LoVo (cell line): Measurements from ENCODE around the gene SDHD.
"Not testable (repeated sequence)": the region's sequence is repeated elsewhere in the genome, so short reads cannot be mapped to it uniquely, and the experiment has no call there.

Experiments used
- DNase-seq: peaks from one replicate; pipeline ENCODE4 v3.0.0-alpha.2; 2016; ENCODE audit warnings: low spot score

SDHD gene

GRCh38 chr11:112086422-112087191 is at the start of gene SDHD, which contains the start of gene TIMM8B:
Gene SDHD, plus strand, starts transcription at chr11:112086873. Its CDS starts 35 bp downstream, at chr11:112086908.
Gene TIMM8B, minus strand, starts transcription at chr11:112086756. Its CDS starts 33 bp downstream, at chr11:112086723.
- DNase-seq = peak; percentile 99

- no peak for DNase-seq
Measured at GRCh38 chr11:112037527-112037926, 49.1 kb upstream of the SDHD start.

- DNase-seq = no peak
Measured at GRCh38 chr11:112042161-112042960, 44.3 kb upstream of the SDHD start.

DNA sequence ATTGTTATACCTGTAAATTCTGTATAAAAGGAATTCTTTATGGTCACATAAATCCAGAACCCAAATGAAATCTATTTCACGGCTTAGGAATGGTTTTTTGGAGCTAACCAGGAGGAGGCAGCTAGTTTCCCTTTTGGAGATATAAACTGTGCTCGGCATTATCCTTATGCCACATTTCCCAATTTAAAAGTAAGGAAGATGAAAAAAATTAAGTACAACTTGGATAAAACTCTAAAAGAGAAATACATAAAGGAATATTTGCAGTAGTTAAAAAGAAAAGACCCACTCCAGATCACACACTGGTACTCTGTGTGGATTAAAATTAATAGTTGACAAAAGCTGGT is 43.7 kb upstream of the SDHD start:
- no peak for DNase-seq

DNA sequence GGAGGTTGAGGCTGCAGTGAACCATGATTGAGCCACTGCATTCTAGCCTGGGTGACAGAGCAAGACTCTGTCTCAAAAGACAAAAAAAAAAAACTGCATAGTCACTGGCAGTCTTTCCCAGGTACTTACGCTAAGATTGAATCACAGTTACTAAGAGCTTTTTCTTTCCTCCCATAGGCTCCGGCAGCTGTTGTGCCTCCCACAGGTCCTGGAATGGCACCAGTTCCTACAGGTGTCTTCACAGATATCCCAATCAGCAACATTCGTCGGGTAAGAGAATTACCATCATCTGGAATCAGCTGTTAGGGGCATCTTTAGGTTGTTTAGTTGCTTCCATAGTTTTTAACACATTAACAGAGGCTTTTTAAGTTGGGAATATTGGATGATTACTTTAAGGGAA is 41.7 kb upstream of the SDHD start:
- DNase-seq = no peak

GRCh38 chr11:112046647-112047046 is 40.0 kb upstream of the SDHD start:
- not testable (repeated sequence) for DNase-seq

GRCh38 chr11:112048256-112048655 is 38.4 kb upstream of the SDHD start:
- not testable (repeated sequence) for DNase-seq

- no peak for DNase-seq
Measured at GRCh38 chr11:112049777-112050176, 36.9 kb upstream of the SDHD start.

GRCh38 chr11:112050721-112051120 is 36.0 kb upstream of the SDHD start:
- no peak for DNase-seq

- DNase-seq = no peak
Measured at GRCh38 chr11:112051768-112052167, 34.9 kb upstream of the SDHD start.

GRCh38 chr11:112057170-112057569 is 29.5 kb upstream of the SDHD start:
- DNase-seq = no peak

DNA sequence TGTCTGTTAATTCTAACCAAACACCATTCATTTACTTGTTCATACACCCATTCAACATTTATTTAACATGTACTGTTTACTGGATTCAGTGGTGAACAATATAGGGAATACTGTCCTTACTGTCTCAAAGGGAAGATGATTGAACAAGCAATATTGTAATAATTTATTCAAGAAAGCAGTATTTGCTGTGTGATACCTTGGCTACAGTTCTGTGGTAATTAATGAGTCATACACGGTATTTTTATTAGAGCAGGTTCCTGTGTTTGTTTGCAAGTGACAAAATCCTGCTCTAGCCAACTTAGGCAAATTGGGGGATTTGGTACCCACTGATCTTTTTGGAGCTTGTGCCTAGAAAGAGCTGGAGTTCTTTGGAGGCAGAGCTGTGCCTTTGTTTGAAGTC is 28.6 kb upstream of the SDHD start:
- DNase-seq = no peak

DNA sequence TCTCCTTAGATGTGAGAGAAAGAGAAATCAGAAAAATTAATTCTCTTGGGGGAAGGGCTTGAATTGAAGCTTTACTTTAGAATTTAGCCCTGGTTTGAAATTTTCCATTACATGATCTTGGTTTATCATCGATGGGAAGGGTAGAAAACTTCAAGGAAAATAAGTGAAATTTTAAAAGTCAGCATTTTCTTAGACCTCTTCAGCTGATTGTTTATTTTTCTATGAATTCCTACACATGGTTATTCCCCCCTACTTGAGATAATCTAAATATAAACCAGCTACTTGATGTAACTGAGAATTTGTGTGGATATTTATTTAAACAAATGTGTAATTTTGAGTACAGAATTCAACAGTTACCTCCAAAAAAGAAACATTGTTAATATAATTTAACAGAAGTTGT is 23.8 kb upstream of the SDHD start:
- DNase-seq = no peak

DNA sequence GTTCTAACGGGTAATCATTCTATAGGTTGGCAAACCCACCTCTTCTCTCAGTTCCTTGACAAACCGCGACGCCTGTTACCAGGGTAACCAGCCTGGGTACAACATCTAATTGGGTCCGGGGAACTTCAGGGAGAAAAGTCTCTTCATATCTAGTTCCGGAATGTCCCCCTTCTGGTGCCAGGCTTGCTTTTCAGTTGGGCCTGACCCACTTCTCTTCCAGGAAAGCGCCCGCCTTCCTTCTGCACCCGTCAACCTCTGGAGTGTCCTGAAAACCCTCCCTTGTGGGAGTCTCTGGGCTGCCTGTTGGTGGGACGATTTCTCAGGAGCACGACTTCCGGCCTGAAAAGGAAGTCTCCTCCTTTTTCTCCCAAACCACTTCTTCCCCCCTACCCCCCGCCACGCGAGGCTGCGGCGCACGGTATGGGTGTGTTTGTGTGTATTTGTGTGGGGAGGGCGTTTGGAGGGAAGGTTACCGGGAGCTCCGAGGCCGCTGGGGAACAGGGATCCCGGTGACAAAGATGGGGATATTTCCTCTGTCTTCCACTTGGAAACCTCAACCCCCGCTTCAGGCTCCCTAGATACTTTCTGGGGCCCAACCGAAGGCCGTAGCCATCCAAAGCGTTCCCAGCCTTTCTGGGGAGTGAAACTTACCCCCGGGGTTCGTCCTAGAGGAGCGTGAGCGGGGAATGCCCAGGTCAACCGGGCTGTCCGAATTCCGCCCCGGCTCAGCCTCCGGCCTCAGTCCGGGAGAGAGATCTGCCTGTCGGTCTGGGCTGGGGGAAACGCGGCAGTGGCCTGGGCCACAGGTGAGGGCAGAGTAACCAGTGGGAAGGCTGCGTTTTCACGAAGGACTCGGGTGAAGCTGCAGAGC is 12.5 kb upstream of the SDHD start, which contains the start of the genes NKAPD1 and PIH1D2:
NKAPD1 (plus strand) TSS at position 359 of the 871 bp plus-strand sequence. CDS start 1,276 bp downstream, outside the sequence.
PIH1D2 (minus strand) TSS at position 77 of the 871 bp plus-strand sequence. CDS start 843 bp downstream, outside the sequence.
- peak; percentile 86 for DNase-seq

GRCh38 chr11:112082729-112083128 is 3.9 kb upstream of the SDHD start:
- DNase-seq = no peak

DNA sequence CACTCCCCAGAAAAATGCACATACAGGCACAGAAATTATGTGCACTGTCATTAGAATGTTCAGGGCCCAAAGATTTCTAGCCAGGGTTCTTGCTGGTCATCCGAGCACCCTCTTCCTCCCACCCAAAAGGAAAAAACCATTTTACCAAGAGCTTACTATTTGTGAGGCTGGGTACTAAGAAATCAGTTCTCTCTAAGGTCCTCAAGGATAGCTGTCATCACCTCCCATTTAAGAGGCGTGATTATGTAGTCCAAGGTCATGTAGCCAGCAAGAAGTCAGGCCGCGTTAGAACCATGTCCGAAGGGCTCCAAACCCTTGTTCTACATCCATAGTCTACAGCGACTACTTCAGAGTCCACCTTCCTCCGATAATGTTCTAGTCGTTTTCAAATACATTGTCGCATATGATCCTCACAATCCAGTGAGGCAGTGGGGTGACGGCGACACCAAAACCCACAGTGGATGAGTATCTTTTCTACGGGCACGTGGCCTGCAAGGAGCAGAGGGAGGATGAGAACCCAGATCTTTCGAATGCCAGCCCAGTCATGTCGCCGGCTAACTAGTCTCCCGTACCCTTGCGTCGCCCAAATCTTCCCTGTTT is 751 bp upstream of the SDHD start:
- peak; percentile 13 for DNase-seq

DNA sequence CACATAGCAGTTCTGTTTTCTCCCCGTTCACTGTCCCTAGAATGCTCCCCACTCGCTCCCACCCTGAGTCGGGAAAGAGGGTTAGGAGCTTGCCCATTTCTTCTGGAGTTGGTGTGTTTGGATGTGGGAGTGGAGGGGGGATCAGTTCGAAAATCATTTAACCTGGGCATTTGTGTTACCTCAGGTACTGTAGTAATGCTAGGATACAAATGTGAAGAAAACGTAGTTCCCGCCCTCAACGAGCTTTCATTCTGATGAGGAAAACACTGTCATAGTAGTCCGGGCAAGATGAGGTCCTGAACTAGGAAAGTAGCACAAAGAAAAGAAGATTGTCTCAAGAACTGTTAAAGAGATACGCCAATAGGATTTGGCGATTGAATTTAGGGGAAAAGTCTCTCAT is 539 bp downstream of the SDHD start:
- no peak for DNase-seq

DNA sequence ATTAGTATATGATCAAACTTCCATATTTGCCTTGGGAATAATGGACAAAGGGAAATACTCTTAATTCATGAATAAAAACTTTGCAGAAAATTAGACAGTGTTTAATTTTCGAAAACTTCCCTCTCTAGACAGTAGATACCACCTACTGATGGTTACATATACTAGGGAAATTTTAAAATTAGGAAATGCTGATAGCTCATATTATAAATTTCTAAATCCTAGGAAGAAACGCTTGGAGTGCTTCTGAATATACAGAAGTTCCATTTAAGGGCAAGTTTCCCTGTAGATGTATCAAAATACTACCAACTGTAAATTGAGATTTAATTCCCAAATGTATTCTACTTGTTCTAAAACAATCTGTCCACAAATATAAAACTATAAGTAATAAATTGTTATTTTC is 8.6 kb downstream of the SDHD start:
- DNase-seq = not testable (repeated sequence)

- no peak for DNase-seq
Measured at GRCh38 chr11:112096194-112096593, 9.5 kb downstream of the SDHD start.

DNA sequence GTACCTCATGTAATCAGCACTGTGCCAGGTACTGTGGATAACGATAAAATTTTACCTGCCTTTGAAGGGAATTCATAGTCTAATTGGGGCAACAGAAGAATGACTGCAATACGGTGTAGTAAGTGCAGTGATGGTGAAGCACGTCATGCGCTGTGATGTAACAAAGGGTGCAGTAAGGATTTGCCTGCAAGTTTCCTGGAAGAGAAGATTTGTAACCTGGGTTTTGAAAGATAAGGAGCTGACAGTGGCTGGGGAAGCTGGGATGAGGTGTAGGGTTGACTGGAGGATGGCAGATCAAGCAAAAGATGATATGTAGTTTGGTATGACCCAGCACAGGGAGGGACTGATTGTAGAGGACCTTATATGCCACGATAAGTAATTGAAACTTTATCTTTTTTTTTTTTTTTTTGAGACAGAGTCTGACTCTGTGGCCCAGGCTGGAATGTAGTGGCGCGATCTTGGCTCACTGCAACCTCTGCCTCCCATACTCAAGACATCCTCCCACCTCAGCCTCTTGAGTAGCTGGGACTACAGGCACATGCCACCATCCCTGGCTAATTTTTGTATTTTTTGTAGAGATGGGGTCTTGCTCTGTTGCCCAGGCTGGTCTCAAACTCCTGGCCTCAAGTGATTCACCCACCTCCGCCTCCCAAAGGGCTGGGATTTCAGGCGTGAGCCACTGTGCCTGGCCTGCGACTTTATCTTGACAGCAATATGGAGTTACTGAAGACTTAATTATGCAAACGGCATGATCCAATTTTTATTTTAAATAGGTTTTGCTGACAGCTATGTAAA is 11.3 kb downstream of the SDHD start:
- no peak for DNase-seq

DNA sequence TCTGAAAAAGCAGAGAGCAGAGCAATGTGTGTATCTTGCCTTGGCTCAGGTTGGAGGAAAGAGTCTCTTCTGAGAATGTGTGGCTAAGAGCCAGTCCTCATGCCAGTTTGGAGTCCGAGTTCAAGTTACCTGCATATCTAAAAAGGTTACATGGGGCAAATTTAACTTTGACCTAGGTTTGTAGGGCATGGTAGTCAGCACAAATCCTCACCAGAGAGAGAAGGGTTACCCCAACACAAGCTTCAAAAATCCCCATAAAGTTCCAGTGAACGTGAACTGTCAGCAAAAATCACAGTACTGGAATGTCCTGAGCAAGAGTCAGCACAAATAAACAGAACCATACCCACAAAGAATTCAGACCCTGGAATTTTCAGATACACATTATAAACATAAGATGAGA is 13.8 kb downstream of the SDHD start:
- DNase-seq = no peak
